HepG2 (cell line): ENCODE data around the gene YIPF4.

Experiments
- CEBPB ChIP-seq: IDR thresholded peaks from 2 replicates; pipeline ENCODE4 v1.6.1; 2011; ENCODE audit warnings: low read depth, low read length, improper control_type of control experiment, borderline replicate concordance
- CTCF ChIP-seq: sonication (generic); formaldehyde crosslinking; IDR thresholded peaks from 2 replicates; pipeline ENCODE4 v1.5.0; 2020; ENCODE audit warnings: mild to moderate bottlenecking, missing genetic modification reagents, moderate library complexity
- KMT2A ChIP-seq: sonication (generic); formaldehyde crosslinking; IDR thresholded peaks from 2 replicates; pipeline ENCODE4 v1.4.0; 2020; ENCODE audit warnings: missing genetic modification reagents
- MNT ChIP-seq: fragments of 450-650 bp; IDR thresholded peaks from 2 replicates; pipeline ENCODE4 v1.6.1; 2016
- PBX3 ChIP-seq: sonication (generic); formaldehyde crosslinking; IDR thresholded peaks from 2 replicates; pipeline ENCODE4 v1.8.1; 2023; ENCODE audit warnings: missing genetic modification reagents, inconsistent platforms, borderline replicate concordance
- POLR2A ChIP-seq, 2 experiments: IDR thresholded peaks; 2 replicates each; pipeline ENCODE4 v1.6.1; 2011; ENCODE audit warnings: low read depth in 2 of 2, low read length in 2 of 2, mild to moderate bottlenecking in 1 of 2, moderate library complexity in 1 of 2; ENCODE audit not compliant: insufficient read depth in 1 of 2
- ZMYM2 ChIP-seq: sonication (generic); formaldehyde crosslinking; IDR thresholded peaks from 2 replicates; pipeline ENCODE4 v1.8.0; 2022; ENCODE audit warnings: mild to moderate bottlenecking, missing genetic modification reagents
- ZNF274 ChIP-seq: sonication (generic); formaldehyde crosslinking; IDR thresholded peaks from 2 replicates; pipeline ENCODE4 v1.5.1; 2020; ENCODE audit warnings: mild to moderate bottlenecking, missing genetic modification reagents
- ZSCAN29 ChIP-seq: sonication (generic); formaldehyde crosslinking; conservative IDR thresholded peaks from 2 replicates; pipeline ENCODE4 v1.4.0; 2020; ENCODE audit warnings: mild to moderate bottlenecking, missing genetic modification reagents

- TF ChIP-seq CTCF (CRISPR knock-in tag) (peak; percentile 37), ZMYM2 (peak; percentile 76), PBX3 (CRISPR knock-in tag) (no peak), POLR2A (IDR thresholded peaks at IDR 0.05; ENCODE audit: insufficient read depth in 1 of 2, low read depth in 2 of 2, low read length in 2 of 2) (peak; percentile 97 to 98), ZSCAN29 (peak; percentile 91), CEBPB (no peak), KMT2A (CRISPR knock-in tag) (peak; percentile 79), ZNF274 (CRISPR knock-in tag) (peak; percentile 98), MNT (peak; percentile 89)
These were observed 79.1 kb downstream of the YIPF4 start, which contains the start of gene BIRC6 for GRCh38 chr2:32356681-32357317.
